Right ventricle myocardium inferior (tissue), 1 donor: Measurements from ENCODE around the gene FBXO31. TPM values are rescaled to one million over a fixed set of nuclear protein-coding genes. Genes with fewer than 3 reads are reported as not detected.
A peak's percentile ranks its signal among the peaks of the same experiment; 100 is the strongest.
"Not testable (repeated sequence)": the region's sequence is repeated elsewhere in the genome, so short reads cannot be mapped to it uniquely, and the experiment has no call there.

Source experiments
- ATAC-seq: fragments of 200-7000 bp; cut with Tn5 transposase; one replicate; pipeline ENCODE4 v1.9.1; 2020; ENCODE audit warnings: mild to moderate bottlenecking, moderate library complexity
- DNase-seq: peaks from one replicate; pipeline ENCODE4 v3.0.0; 2021; ENCODE audit errors: missing footprints
- intact Hi-C: fragments of 100-400 bp; cut with DNase I; formaldehyde crosslinking; loops from one replicate; pipeline ENCODE4 v1.11.0; 2022
- total RNA-seq: library from RNA; stranded (reverse); fragmentation: NEBNext Ultra II Directional; extraction: Animal tissue kit (Norgen Biotek cat#: 25700); gene quantifications from one replicate; pipeline ENCODE4 v1.2.1, GENCODE V29; 2021
- donor health status: DM: no; HTN: yes; CAD: no; lungs with severe emphysema.

Gene FBXO31
- total RNA-seq, 1 donor from 2014 or later, result 70.2 TPM

- intact Hi-C loops, result no loop called here
- DNase-seq, result peak; percentile 27
- ATAC-seq, result peak; percentile 47
Observed at GRCh38 chr16:87350681-87351319, 32.8 kb downstream of the FBXO31 start.

GRCh38 chr16:87350031-87350430 lies 33.5 kb downstream of the FBXO31 start:
- no peak for ATAC-seq
- peak; percentile 7 for DNase-seq
- intact Hi-C loops, result no loop called here

GRCh38 chr16:87348616-87349157 lies 34.9 kb downstream of the FBXO31 start:
- intact Hi-C loops, result no loop called here

GRCh38 chr16:87347932-87348615 lies 35.5 kb downstream of the FBXO31 start:
- no peak for ATAC-seq

More at GRCh38 chr16:87348616-87349157, 34.9 kb downstream of the FBXO31 start:
- no peak for ATAC-seq
- peak; percentile 34 for DNase-seq

GRCh38 chr16:87346517-87347060 lies 37.0 kb downstream of the FBXO31 start:
- intact Hi-C loops, result no loop called here
- no peak for ATAC-seq

More at GRCh38 chr16:87347932-87348615, 35.5 kb downstream of the FBXO31 start:
- intact Hi-C loops, result no loop called here
- peak; percentile 43 for DNase-seq

GRCh38 chr16:87345726-87346424 lies 37.7 kb downstream of the FBXO31 start:
- ATAC-seq (no peak), DNase-seq (peak; percentile 46)
- intact Hi-C loops, result no loop called here

More at GRCh38 chr16:87346517-87347060, 37.0 kb downstream of the FBXO31 start:
- DNase-seq, result peak; percentile 13

GRCh38 chr16:87344931-87345631 lies 38.5 kb downstream of the FBXO31 start:
- ATAC-seq (no peak), DNase-seq (peak; percentile 39)
- intact Hi-C loops, result no loop called here

- ATAC-seq (no peak), DNase-seq (peak; percentile 53)
- intact Hi-C loops, result no loop called here
Observed at GRCh38 chr16:87344165-87344930, 39.2 kb downstream of the FBXO31 start.

GRCh38 chr16:87343753-87344050 lies 39.9 kb downstream of the FBXO31 start:
- peak; percentile 34 for DNase-seq
- intact Hi-C loops, result no loop called here
- ATAC-seq, result no peak

- ATAC-seq, result no peak
- DNase-seq, result peak; percentile 30
Observed at GRCh38 chr16:87342978-87343752, 40.4 kb downstream of the FBXO31 start.

GRCh38 chr16:87342504-87342903 lies 41.1 kb downstream of the FBXO31 start:
- ATAC-seq (no peak), DNase-seq (no peak)

More at GRCh38 chr16:87342978-87343752, 40.4 kb downstream of the FBXO31 start:
- intact Hi-C loops, result no loop called here

GRCh38 chr16:87340198-87340597 lies 43.4 kb downstream of the FBXO31 start:
- ATAC-seq, result no peak
- DNase-seq, result no peak
- intact Hi-C loops, result no loop called here

More at GRCh38 chr16:87342504-87342903, 41.1 kb downstream of the FBXO31 start:
- intact Hi-C loops, result no loop called here

GRCh38 chr16:87339724-87340105 lies 43.9 kb downstream of the FBXO31 start:
- ATAC-seq, DNase-seq, intact Hi-C loops: not testable (repeated sequence)

GRCh38 chr16:87339086-87339723 lies 44.4 kb downstream of the FBXO31 start:
- ATAC-seq, result no peak
- intact Hi-C loops, result no loop called here
- peak; percentile 53 for DNase-seq

GRCh38 chr16:87338155-87338765 lies 45.3 kb downstream of the FBXO31 start:
- peak; percentile 32 for DNase-seq

GRCh38 chr16:87337262-87337771 lies 46.3 kb downstream of the FBXO31 start:
- DNase-seq, result peak; percentile 27
- intact Hi-C loops, result no loop called here
- no peak for ATAC-seq

More at GRCh38 chr16:87338155-87338765, 45.3 kb downstream of the FBXO31 start:
- no peak for ATAC-seq
- intact Hi-C loops, result no loop called here
